Measurements from ENCODE around the gene C10orf67.
"Not testable (repeated sequence)": the region's sequence is repeated elsewhere in the genome, so short reads cannot be mapped to it uniquely, and the experiment has no call there.

C10orf67 gene

DNA sequence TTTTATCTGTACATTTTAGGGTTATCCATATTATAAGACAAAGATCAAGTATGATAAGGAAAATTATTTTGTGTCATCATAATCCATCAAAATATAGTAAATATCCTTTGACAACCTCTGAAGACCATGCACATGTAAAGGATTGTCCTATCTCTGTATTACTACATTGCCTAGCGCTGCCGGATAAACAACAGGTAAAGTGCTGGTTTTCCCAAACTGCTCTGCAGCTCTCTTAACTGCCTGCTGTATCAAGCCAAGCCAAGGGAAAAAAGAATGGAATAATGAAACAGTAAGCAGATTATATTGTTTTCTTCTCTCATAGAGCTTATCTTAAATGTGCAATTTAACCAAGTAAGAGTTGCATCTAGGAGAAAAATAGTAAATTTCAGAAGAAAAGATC, 81.7 kb downstream of the C10orf67 start:
- no peak for DNase-seq

DNA sequence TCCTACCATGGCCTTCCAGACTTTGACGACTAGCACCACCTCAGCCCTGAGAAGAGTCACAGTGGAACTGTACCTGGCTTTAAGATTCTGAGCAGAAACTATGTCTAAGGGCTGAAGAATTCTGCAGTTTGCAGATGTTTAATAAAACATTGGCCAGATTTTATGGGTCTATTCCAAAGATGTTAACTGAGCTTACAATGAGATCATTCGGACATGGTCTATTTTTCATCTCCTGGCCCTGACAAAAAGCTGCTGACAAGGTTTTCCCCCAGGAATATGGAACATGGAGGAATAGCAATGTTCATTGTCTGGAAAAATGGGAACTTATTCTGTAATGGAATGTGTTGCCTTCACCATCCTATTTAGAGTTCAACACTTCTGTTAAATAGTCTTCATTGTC, 86.1 kb downstream of the C10orf67 start:
- no peak for DNase-seq

DNA sequence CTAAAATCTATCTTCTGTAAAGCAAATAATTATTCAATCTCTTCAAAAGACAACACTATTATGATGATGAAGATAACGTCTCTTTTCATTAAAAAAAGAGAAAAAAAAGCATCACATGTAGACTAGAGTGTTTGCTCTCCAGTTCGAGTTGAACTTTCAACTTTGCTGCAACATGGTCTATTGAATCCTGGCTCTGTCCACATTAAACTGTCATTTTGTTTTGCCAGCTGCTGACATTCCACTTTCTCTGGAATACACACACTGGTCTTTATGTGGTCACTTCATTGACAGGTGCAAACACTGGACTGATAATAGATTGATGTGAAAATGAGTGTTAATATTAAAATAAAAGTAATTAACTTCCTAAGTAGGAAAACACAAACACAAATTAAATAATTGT, 90.8 kb downstream of the C10orf67 start:
- DNase-seq = no peak

DNA sequence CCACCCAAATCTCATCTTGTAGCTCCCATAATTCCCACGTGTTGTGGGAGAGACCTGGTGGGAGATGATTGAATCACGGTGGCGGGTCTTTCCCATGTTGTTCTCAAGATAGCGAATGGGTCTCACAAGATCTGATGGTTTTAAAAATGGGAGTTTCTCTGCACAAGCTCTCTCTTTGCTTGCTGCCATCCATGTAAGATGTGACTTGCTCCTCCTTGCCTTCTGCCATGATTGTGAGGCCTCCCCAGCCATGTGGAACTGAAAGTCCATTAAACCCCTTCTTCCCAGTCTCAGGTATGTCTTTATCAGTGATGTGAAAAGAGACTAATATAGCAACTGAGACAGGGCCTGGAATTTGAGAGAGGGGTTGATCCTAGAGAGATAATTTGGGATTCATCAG, 91.7 kb downstream of the C10orf67 start:
- not testable (repeated sequence) for DNase-seq

DNA sequence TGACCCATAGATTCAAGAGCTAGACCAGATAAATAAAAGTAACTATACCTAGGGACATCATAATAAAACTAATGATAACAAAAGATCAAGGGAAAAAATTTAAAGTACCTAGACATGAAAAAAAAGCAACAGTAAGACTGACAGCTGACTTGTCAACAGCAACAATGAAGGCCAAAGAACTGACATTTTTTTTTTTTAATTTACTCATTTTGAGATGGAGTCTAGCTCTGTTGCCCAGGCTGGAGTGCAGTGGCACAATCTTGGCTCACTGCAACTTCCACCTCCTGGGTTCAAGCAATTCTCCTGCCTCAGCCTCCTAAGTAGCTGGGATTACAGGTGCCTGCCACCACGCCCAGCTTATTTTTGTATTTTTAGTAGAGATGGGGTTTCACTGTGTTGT, 102.8 kb downstream of the C10orf67 start:
- not testable (repeated sequence) for DNase-seq

DNA sequence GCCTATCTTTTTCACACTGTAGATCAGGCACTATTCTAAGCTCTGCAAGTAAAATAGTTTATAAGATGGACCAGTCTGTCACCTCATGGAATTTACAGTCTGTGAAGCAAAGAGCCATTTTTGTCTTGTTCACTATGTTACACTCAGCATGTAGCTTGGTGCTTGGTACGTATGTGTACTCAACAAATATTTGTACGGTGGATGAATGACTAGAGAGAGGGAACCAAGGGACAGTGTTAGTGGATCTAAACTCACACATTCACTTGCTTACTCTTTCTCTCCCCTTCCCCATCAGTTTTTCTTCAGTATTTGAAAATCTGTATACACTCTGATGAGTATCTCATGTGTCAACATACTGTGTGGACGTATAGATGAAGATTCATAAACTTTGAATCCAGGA, 106.6 kb downstream of the C10orf67 start:
- DNase-seq = no peak

DNA sequence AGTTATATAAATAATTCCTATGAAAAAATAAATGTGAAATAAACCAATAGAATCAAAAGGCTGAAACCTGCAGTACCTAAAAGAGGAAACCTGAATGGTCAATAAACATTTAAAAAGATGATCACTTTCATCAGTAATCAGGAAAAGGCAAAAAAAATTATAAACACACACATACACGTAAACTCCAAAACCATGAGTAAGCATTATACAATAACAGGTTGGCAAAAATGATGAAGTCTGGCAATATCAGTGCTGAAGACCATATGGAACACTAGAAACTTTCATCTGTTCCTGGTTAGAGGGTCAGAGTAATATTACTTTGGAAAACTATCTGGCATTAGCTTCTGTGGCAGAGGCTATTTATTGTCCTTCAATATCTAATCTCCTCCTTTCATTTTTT, 114.0 kb downstream of the C10orf67 start:
- no peak for DNase-seq

DNA sequence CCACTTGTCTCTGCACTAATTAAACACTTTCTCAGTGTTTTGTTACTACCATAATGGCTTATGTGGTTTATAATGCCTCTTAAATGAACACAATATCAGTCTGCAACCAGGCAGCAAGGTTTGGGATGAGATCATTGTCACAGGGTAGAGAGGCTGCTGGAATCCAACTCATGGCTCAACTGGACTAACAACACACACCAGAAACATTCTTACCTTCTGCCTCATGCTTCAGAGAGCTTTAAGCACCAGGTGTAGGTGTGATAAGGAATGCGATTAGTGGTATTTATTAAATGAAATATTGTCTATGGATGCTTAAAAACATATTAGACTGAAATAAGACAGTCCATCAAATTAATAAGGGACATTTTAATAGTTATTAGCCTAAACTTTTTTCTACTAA, 127.1 kb downstream of the C10orf67 start:
- DNase-seq = no peak

DNA sequence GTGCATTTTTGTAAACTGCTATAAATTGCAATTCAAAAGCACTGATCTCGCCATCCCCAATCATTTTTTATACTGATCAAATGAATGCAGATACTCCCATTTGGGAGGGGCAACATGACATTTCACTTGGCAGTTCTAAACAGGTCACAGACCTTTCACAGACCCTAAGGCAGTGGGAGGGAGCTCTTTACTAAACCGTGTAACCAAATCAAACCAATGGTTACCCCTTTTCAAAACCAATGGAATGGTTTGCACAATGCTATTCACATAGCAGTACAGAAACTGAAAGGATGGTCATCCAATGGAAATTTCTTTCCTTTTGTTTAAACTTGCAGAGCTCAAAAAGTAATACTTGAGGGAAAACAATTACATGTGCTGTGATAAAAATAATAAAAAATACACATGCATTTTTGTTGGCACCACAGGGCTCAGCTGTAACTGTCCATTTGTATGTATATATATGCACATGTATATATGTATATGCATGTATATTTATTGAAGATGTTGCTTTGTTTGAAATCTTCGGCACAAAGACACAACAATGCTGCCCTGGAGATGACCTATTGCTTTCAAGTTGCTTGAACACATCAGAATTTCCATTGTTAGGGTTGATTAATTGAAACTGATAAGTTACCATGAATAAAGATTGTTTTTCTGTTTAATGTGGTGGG, 138.5 kb downstream of the C10orf67 start:
- DNase-seq = no peak

DNA sequence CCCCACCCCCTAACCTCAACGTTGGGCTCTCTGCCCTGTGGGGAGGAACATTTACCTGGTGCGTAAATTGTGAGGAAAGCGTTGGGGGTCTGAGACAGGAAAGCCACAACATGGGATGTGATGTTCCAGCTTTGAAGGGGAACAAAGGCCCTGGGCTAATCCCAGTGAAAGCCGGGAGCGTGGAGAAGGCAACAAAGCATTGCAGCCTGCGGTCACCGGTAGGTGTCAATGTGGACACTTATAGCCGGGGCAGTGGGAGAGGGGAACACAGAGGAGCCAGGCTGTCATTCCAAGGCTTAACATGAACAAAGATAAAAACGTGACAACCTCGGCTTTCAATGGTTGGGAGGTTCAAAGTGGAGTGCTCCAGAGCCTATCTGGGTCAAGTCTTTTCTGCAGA, 139.8 kb downstream of the C10orf67 start:
- DNase-seq = no peak

DNA sequence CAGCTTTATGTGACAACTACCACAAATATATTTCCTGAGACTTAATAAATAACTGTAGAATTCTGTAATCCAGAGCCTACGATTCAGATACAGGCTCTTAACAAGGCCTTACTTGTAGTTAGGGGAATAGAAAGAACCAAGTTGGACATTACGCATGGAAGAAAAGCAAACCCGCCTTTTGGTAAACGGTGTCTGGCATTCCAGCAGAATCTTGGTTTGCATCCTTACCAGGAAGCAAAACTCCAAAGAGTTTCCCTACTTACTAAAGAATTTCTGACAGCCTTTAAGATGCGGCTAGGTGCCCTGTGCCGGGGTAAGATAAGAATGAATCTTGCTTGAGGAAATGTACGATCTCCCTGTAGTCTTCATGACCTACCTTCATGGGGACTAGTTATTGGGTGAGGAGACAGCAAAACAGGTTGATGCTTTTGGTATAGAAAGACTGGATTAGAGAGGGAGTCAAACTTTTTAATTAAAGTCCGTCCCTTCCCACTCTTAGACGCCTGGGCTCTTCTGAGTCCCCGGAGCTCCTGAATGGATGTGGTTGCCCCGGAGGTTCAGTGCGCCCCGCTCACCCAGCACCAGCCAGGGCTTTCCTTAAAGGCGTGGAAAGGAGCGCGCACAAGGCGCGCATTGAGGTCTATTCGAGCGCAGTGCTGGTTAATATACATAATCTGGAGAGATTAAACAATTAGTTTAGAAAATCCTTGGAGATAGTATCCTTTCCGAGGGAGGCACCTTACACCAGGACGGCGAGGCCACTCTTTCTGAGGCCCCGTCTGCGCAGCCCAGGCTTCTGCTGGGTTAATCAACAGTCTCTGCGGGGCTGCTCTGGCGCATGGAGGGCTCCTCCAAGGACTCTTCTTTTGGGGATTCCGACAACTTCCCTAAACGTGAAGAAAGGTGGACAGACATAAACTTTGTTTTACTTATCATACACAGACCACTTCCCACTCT, 140.9 kb downstream of the C10orf67 start:
- no peak for DNase-seq

DNA sequence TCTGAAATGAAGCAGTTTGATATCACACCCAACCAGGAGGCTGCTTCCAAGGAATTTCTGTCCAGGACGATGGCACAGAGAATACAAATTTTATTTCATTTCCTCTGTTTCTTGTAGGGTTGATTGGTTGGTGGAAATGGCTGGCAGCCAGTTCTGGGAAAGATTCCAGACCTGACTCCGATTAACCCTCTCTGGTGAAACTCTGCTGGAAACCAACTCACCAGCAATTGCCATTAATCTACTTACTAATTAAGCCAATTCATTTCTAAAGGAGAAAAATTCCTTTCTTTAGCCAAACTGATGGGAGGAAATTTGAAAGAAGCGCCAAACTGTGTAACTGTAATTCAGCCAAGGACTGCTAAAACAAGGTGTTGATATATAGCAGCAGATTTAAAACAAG, 141.8 kb downstream of the C10orf67 start:
- no peak for DNase-seq

DNA sequence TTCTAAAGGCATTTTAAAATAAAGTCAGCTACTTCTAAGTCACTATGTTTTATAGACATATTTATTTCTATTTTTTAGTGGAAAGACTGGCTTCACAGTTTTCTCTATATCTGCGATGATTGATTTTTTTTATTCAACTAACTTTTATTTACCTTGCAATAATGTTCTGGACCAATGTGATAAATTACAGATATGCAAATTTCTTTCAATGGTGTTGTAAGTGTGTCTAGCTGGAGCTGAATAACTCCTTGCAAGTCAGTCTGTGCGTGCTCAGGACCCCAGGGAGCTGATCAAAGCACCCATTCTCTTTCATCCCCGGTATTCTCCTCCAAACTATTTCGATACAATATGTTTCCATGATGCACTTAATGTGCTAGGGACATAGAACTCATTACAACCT, 142.8 kb downstream of the C10orf67 start:
- no peak for DNase-seq

DNA sequence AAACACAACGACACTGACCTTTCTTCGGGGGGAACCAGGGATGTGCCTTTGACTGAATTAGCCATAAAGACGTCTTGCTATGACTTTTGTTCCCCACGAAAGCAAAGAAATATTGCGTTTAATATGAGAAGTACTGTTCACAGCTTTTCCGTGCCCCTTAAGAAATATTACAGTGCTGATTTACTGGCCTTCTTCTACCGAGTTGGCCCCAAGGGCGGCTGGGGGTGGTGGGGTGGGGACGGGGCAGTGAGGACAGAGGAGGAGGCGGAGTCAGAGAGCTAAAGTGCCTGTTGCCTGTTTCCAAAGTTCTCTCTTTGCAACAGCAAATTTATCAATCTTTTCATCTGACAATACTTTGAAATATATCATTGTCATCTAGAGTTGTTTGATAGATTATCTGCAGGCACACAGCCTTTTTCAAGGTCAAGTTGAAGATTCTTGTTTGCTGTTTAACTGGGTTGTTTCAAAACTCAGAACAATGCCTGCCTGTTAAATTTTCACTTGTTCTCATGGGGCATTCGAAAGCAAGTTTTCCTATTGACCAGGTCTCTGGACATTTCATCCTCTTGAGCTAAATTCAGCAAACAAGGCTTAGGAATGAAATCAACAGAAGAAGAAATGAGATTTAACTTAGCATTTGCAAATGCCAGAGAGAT, 143.5 kb downstream of the C10orf67 start:
- no peak for DNase-seq

DNA sequence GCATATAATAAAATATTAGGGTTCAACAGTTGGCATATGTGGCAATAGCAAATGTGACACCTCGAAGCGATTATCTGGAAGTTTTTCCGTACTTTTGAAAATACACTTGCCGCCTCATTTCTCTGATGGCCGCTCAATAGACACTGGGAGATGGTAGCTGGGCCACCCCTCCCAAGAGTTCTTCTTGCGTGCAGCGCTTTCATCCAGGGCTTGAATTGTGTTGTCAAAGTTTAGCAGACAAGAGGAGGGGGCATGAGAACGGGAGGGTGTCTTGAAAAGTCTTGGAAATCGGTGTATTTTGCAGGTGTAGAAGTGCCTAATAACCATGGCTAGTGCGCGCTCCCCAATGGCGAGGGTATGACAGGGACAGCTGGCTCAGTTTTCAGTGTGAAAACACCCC, 144.0 kb downstream of the C10orf67 start:
- DNase-seq = no peak

DNA sequence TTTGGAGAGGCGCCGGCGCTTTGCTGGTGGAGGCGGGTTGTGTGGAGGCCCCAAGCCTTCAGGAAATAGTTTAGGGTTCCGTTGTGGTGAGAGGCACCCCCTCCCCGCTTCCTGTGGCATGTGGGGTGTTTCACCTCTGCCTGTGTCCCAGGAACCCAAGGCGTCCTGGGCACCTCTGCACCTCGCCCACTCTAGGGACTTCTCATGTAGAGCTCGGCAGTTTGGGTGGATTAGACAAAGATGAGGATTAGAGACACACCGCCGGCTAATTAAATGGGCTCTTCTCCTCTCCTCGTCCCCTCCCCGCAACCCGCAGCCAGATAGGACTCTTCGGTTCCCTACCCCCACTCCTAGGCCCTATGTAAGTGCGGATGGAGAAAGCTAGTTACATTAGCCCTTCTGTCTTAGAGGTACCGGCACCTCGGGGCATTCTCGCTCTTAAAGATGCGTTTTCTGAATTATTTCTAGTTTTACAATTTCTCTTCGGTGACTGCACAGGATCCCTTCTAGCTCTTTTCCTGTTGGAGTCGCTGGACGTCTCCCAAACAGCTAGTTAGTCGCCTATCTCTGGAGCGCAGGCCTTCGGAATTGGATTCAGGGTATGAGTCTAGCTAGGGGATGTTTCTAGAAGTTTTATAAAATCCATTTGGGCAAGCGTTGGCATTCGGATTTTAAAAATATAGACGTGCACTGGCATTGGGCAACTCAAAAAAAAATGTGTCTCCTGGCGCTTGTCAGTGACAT, 144.7 kb downstream of the C10orf67 start:
- no peak for DNase-seq

DNA sequence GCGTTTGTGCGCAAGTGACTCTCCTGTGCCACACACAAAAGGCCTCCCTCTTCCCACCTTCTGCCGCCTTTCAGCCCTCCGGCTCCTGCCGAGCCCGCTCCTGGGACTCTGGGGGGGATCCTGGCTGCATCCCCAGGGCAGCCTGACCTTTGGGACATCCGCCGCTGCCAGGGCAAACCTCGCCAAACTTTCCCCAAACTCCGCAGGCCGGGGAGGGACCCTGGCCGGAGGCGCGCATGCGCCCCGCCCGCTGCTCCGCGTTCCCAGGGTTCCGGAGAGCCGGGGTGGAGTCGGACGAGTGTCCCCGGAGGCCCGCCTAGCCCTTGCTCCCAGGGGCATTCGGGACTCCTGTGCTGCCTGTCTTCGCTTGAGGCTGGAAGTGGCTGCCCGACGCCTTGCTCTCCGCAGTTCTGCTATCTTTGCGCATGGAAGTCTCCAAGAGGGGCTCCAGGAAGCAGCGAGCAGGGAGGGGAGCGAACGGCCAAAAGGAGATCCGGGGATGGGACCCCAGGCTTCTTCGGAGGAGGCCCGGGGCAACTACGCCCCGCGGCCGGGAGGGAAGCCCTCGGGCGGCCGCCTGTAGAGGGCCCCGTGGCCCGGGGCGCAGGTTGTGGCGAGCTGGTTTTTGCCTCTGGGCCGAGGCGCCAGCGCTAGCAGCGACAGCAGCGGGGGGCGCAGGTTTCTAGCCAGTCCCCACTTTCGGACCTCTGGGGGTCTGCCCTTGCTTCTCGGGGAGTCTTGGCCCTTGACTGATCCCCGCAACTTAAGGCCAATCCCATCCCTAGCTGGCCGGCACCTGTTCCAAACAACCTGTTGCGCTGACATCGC, 145.4 kb downstream of the C10orf67 start:
- no peak for DNase-seq

DNA sequence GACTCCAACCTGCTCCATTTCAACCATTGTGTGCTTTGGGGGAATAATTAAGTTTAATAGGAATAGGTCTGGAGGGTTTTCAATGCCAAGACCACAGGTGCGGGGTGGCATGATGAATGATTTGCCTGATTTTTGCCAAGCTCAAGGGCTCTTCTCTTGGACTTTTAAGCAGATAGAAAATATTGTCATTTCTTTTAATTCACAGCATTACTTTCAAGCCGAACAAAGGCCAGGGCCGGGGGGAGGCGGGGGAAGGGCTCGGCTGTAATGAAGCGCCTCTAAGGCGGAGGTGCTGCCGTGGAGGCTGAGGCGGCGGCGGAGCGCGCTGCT, 146.0 kb downstream of the C10orf67 start:
- no peak for DNase-seq

DNA sequence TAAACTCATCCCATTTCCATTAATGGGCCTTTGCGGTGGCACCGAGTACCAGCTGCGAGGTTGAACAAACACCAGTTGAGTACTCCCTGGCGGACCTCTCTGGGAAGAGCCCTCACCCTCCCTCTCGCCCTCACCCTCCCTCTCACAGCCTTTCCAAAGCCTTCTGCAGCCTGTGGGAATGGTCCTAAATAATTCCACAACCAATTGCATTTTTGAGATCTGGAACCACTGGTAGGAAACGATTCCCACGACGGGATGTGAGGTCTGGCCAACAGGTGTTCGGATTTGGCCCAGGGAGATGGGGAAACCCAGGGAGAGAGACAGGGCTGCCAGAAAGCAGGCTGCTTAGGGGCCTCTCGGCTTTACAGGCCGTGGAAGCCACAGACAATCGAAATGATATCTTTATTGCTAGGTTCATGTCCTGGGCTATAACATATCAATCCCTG, 147.2 kb downstream of the C10orf67 start:
- no peak for DNase-seq

DNA sequence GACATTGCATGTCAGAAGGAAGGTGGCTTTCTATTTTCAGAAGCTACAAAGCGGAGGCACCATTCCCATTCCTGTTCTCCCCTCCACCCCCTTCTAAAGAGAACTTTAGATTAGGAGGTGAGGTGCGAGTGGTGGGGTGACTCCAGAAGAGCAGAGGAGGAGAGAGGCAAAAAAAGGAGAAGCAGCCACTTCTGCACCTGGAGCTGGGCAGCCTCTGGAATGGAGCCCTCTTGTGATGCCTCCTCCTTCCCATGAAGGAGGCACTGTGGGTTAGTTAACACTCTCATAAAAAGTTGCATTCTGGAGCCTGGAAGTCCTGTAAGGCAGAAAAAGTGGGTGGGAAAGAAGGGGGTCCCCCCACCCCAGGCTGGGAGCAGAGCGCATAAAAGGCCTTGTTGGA, 147.7 kb downstream of the C10orf67 start:
- no peak for DNase-seq

DNA sequence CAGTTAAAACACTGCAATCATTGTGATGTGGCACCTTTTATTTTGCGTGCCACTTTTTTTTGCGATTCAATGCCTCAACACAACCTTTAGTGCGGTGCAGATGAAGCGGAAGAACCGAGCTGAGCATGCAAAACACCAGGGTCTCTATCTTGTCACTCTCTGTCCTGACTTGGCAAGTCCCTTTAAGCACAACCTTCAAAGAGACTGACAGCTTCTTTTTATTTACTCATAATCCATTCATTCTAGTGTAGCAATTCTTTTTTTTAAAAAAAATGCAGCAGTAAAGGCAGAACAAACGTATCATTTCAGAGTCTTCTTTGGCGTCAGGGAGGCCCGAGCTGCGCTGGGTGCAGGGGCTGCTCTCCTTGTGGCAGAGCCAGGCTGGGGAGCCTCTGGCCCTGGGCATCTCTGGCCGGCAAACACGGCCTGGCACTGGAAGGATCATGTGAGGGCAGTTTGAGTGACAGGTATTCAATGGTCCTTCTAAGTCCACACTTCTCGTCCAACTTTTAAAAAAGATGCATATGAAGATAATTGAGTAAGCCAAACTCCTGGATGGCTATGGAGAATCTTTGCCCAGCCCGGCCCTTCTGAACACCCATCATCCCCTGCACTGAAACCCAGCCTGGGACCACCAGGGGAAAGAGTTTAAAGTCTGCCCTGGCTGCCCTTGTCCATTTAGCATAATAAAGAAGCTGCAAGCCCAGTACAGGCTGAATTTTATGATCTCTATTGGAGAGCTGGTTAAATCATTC, 148.6 kb downstream of the C10orf67 start:
- DNase-seq = no peak

Measured in fibroblast of skin of right biceps (primary cell).